Activated CD8-positive, alpha-beta T cell treated with anti-CD3 and anti-CD28 coated beads, Interleukin-2, amount 10 ng/mL, durations not matched to agents 7 days and 5 days (primary cell): ENCODE results near the gene AGL. TPM values are rescaled to one million over a fixed set of nuclear protein-coding genes. Genes with fewer than 3 reads are reported as not detected.
"Not testable (repeated sequence)": the region's sequence is repeated elsewhere in the genome, so short reads cannot be mapped to it uniquely, and the experiment has no call there.

Experiments
- ATAC-seq: fragments of 150-1000 bp; cut with Tn5 transposase; one replicate; pipeline ENCODE4 v1.10.0; 2021; ENCODE audit warnings: moderate library complexity
- CTCF ChIA-PET: fragments of 350-600 bp; sonication (Branson Sonifier 250); formaldehyde crosslinking; loops from one replicate; lab custom pipeline; 2021; ENCODE audit warnings: antibody characterized with exemption; lab: Charles Lee
- POLR2A ChIA-PET: fragments of 350-600 bp; sonication (Branson Sonifier 250); formaldehyde crosslinking; loops from one replicate; lab custom pipeline; 2021; ENCODE audit warnings: antibody characterized with exemption; lab: Charles Lee
- DNase-seq: peaks from one replicate; pipeline ENCODE4 v3.0.0-alpha.2; 2020
- H3K27ac Mint-ChIP-seq: one replicate; pipeline ENCODE4 v1.8.0; 2021; ENCODE audit warnings: mild to moderate bottlenecking, mixed read lengths
- H3K27me3 Mint-ChIP-seq: one replicate; pipeline ENCODE4 v1.8.0; 2021; ENCODE audit warnings: low read depth, mixed read lengths
- H3K36me3 Mint-ChIP-seq: one replicate; pipeline ENCODE4 v1.8.0; 2021; ENCODE audit warnings: low read depth, mixed read lengths
- H3K4me1 Mint-ChIP-seq: one replicate; pipeline ENCODE4 v1.8.0; 2021; ENCODE audit warnings: low read depth, mixed read lengths
- H3K4me3 Mint-ChIP-seq: one replicate; pipeline ENCODE4 v1.8.0; 2021; ENCODE audit warnings: mild to moderate bottlenecking, mixed read lengths
- H3K9me3 Mint-ChIP-seq: one replicate; pipeline ENCODE4 v1.8.0; 2022; ENCODE audit warnings: mixed read lengths; ENCODE audit not compliant: insufficient read depth
- total RNA-seq, 2 experiments: library from RNA; stranded (reverse); gene quantifications; one replicate each; pipeline ENCODE4 v1.2.3, GENCODE V29; 2021

AGL gene
- total RNA-seq, 2 experiments from 2014 or later = 10.8 to 12.0 TPM

- ATAC-seq (no peak), DNase-seq (no peak)
- H3K9me3 Mint-ChIP-seq = no peaks in the 10 kb centered on the region
- no peaks in the 10 kb centered on the region for H3K27me3 Mint-ChIP-seq
- peaks cover 2% of the 10 kb centered on the region for H3K36me3 Mint-ChIP-seq
- peaks cover 9% of the 10 kb centered on the region for H3K4me1 Mint-ChIP-seq
- no peak overlapping the region for H3K4me3 Mint-ChIP-seq
- ChIA-PET POLR2A (no interaction called here), CTCF (no interaction called here)
- no peak overlapping the region for H3K27ac Mint-ChIP-seq
Measured at GRCh38 chr1:99825702-99826101, 24.5 kb upstream of the AGL start.

- H3K4me1 Mint-ChIP-seq = no peaks in the 10 kb centered on the region
- no peaks in the 10 kb centered on the region for H3K27me3 Mint-ChIP-seq
- CTCF ChIA-PET = interaction anchor here (0.9 to 1.1 kb wide), 2 partner anchors 33 to 1041 kb away, joined by 3 to 4 read pairs; no protein-coding TSS in a partner anchor
- no peak overlapping the region for H3K27ac Mint-ChIP-seq
- H3K4me3 Mint-ChIP-seq = no peak overlapping the region
- peaks cover 2% of the 10 kb centered on the region for H3K36me3 Mint-ChIP-seq
- POLR2A ChIA-PET = interaction anchor here (1.0 kb wide), 1 partner anchor 22 kb away, joined by 4 read pairs; no protein-coding TSS in a partner anchor
- H3K9me3 Mint-ChIP-seq = no peaks in the 10 kb centered on the region
- DNase-seq = no peak
- no peak for ATAC-seq
Measured at GRCh38 chr1:99827970-99828369, 22.2 kb upstream of the AGL start.

DNA sequence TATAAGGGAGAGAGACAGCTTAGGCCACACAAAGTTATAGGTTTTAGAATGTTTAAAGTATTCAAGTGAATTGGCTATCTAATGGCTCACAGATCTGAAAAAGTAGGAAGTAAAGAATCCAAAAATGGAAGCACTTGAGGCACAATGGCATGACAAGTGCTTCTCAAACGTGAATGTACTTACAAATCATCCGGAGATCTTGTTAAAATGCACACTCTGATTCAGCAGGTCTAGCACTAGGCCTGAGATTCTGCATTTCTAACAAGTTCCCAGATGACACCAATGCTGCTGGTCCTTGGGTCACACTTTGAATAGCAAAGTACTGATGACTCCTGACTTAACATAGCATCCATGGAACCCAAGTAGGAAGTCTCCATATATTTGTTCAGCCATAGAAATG, 20.9 kb upstream of the AGL start:
- no peak for ATAC-seq
- Mint-ChIP-seq H3K4me3 (no peak overlapping the region), H3K36me3 (peaks cover 2% of the 10 kb centered on the region), H3K4me1 (no peaks in the 10 kb centered on the region), H3K27ac (no peak overlapping the region), H3K27me3 (no peaks in the 10 kb centered on the region), H3K9me3 (no peaks in the 10 kb centered on the region)
- ChIA-PET CTCF (no interaction called here), POLR2A (no interaction called here)
- DNase-seq = no peak

DNA sequence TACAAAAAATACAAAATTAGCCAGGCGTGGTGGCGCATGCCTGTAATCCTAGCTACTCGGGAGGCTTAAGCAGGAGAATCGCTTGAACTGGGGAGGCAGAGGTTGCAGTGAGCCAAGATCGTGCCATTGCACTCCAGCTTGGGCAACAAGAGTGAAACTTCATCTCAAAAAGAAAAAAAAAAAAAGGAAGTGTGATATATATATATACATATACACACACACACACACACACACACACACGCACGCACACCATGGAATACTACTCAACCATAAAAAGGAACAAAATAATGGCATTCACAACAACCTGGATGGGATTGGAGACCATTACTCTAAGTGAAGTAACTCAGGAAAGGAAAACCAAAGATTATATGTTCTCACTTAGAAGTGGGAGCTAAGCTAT, 16.2 kb upstream of the AGL start:
- ATAC-seq, CTCF ChIA-PET: not testable (repeated sequence)

DNA sequence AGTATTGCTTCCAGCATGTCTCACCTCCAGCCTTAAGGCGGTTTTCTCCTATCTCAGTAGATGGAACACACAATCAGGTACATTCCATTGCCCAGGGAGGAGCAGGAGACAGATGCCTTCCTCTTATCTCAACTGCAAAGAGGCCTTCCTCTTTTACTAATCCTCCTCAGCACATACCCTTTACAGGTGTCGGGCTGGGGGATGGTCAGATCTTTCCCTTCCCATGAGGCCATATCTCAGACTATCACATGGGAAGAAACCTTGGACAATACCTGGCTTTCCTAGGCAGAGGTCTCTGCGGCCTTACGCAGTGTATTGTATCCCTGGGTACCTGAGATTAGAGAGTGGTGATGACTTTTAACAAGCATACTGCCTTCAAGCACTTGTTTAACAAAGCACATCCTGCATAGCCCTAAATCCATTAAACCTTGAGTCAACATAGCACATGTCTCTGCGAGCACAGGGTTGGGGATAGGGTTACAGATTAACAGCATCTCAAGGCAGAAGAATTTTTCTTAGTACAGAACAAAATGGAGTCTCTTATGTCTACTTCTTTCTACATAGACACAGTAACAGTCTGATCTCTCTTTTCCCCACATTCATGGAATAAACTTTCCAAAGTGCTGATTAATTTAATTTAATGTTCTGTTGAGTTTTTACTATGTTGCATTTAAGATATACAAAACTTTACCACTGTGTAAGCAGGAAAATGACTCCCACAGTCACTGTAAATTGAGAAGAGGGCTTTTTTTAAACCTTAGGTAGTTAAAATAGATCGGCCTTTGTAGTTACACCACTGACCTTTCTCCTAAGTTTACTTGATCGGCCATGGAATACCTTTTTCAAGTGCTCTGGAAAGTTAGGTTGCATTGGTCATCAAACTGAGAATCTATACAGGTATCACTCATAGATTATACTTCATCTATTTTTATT, 13.7 kb upstream of the AGL start:
- POLR2A ChIA-PET, CTCF ChIA-PET, H3K9me3 Mint-ChIP-seq: not testable (repeated sequence)

More for the DNA sequence above, 16.2 kb upstream of the AGL start:
- H3K27ac Mint-ChIP-seq, H3K36me3 Mint-ChIP-seq, H3K27me3 Mint-ChIP-seq, H3K4me3 Mint-ChIP-seq, DNase-seq, H3K4me1 Mint-ChIP-seq, H3K9me3 Mint-ChIP-seq, POLR2A ChIA-PET: not testable (repeated sequence)

DNA sequence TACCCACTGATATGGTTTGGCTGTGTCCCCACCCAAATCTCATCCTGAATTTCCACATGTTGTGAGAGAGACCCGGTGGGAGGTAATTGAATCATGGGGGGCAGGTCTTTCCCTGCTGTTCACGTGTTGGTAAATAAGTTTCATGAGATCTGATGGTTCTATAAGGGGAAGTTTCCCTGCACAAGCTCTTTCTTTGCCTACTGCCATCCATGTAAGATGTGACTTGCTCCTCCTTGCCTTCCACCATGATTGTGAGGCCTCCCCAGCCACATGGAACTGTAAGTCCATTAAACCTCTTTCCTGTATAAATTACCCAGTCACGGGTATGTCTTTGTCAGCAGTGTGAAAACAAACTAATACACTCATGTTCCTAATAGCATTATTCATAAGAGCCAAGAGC, 9.8 kb upstream of the AGL start:
- H3K4me3 Mint-ChIP-seq, H3K27ac Mint-ChIP-seq, H3K4me1 Mint-ChIP-seq, H3K27me3 Mint-ChIP-seq, POLR2A ChIA-PET, DNase-seq, H3K36me3 Mint-ChIP-seq, ATAC-seq, H3K9me3 Mint-ChIP-seq, CTCF ChIA-PET: not testable (repeated sequence)

More for the DNA sequence above, 13.7 kb upstream of the AGL start:
- not testable (repeated sequence) for H3K27ac Mint-ChIP-seq, ATAC-seq, H3K4me1 Mint-ChIP-seq, H3K4me3 Mint-ChIP-seq, H3K27me3 Mint-ChIP-seq, H3K36me3 Mint-ChIP-seq, DNase-seq

DNA sequence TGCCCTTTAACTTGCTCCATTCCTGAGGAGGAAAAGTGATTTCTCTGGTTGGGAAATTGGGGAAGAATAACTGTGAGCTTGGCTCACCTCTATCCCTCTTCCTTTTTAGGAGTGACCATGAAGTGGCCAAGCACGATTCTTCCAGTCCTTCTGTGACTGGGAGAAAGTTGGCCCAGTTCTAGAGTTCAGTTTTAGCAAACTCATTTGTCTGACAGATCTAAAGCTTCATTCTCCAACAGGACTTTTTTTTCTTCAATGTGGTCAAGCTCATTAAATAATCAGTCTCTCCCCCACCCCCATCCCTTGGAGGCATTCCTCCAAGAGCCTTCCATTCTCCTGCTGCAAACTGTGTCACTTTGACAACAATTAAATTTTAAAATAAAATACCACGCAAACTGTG, 6.4 kb upstream of the AGL start:
- H3K4me1 Mint-ChIP-seq = no peaks in the 10 kb centered on the region
- H3K4me3 Mint-ChIP-seq = no peak overlapping the region
- DNase-seq = no peak
- POLR2A ChIA-PET = no interaction called here
- no peak overlapping the region for H3K27ac Mint-ChIP-seq
- CTCF ChIA-PET = no interaction called here
- no peak for ATAC-seq
- peaks cover 6% of the 10 kb centered on the region for H3K36me3 Mint-ChIP-seq
- peaks cover 3% of the 10 kb centered on the region for H3K27me3 Mint-ChIP-seq
- H3K9me3 Mint-ChIP-seq = peaks cover 8% of the 10 kb centered on the region

DNA sequence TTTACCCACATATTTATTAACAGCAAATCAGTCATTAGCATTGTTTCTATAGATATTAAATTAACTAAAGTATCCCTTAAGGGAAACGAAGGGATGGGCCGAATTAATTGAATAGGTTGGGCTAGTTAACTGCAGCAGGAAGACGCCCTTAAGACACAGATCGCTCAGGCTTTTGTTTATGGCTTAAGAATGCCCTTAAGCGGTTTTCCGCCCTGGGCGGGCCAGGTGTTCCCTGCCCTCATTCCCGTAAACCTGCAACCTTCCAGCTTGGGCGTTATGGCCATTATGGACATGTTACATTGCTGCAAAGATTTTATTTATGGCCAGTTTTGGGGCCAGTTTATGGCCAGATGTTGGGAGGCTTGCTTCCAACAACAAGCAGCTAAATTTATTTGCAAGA, 5.0 kb upstream of the AGL start:
- H3K9me3 Mint-ChIP-seq, DNase-seq, H3K27me3 Mint-ChIP-seq, ATAC-seq, CTCF ChIA-PET, POLR2A ChIA-PET, H3K27ac Mint-ChIP-seq, H3K4me3 Mint-ChIP-seq, H3K4me1 Mint-ChIP-seq, H3K36me3 Mint-ChIP-seq: not testable (repeated sequence)

GRCh38 chr1:99849413-99849743, 783 bp upstream of the AGL start:
- peaks cover 22% of the 10 kb centered on the region for H3K4me1 Mint-ChIP-seq
- H3K36me3 Mint-ChIP-seq = peaks cover 15% of the 10 kb centered on the region
- H3K9me3 Mint-ChIP-seq = no peaks in the 10 kb centered on the region
- ChIA-PET CTCF (interaction anchor here (0.9 kb wide), 1 partner anchor 10 kb away, joined by 3 read pairs; no protein-coding TSS in a partner anchor), POLR2A (interaction anchor here (0.7 to 1.5 kb wide), 3 partner anchors 11 to 189 kb away, joined by 3 to 4 read pairs (median 4); a partner anchor contains a TSS)
- DNase-seq (peak; percentile 22), ATAC-seq (no peak)
- peak overlapping the region; percentile 89 for H3K27ac Mint-ChIP-seq
- H3K4me3 Mint-ChIP-seq = peak overlapping the region; percentile 94
- H3K27me3 Mint-ChIP-seq = no peaks in the 10 kb centered on the region

GRCh38 chr1:99850459-99851291, 514 bp downstream of the AGL start:
- CTCF ChIA-PET = interaction anchor here (0.9 kb wide), 1 partner anchor 9 kb away, joined by 3 read pairs; no protein-coding TSS in a partner anchor
- peak overlapping the region; percentile 80 for H3K27ac Mint-ChIP-seq
- no peaks in the 10 kb centered on the region for H3K9me3 Mint-ChIP-seq
- H3K4me3 Mint-ChIP-seq = peak overlapping the region; percentile 94
- POLR2A ChIA-PET = interaction anchor here (0.6 to 1.7 kb wide), 4 partner anchors 119 to 358 kb away, joined by 3 to 7 read pairs (median 4); partner anchors contain the start of gene SLC35A3
- peaks cover 24% of the 10 kb centered on the region for H3K36me3 Mint-ChIP-seq
- ATAC-seq = no peak
- no peak for DNase-seq
- no peaks in the 10 kb centered on the region for H3K27me3 Mint-ChIP-seq
- peaks cover 22% of the 10 kb centered on the region for H3K4me1 Mint-ChIP-seq

GRCh38 chr1:99851850-99852454, 1.8 kb downstream of the AGL start:
- Mint-ChIP-seq H3K27ac (no peak overlapping the region), H3K4me1 (peaks cover 22% of the 10 kb centered on the region)
- DNase-seq = no peak

More at GRCh38 chr1:99851850-99852454, 1.8 kb downstream of the AGL start:
- ChIA-PET CTCF (interaction anchor here (0.9 kb wide), 1 partner anchor 19 kb away, joined by 3 read pairs; no protein-coding TSS in a partner anchor), POLR2A (no interaction called here)
- Mint-ChIP-seq H3K4me3 (no peak overlapping the region), H3K27me3 (no peaks in the 10 kb centered on the region), H3K9me3 (no peaks in the 10 kb centered on the region), H3K36me3 (peaks cover 28% of the 10 kb centered on the region)
- no peak for ATAC-seq
